NOMO-1 treated with DMSO at 0.1 percent for 48 hours (cell line): ENCODE results near the gene ZACN.

Source experiments
- DNase-seq: peaks from one replicate; lab custom pipeline; 2025; ENCODE audit not compliant: unreplicated experiment; lab: John Stamatoyannopoulos, UW

ZACN gene

DNA sequence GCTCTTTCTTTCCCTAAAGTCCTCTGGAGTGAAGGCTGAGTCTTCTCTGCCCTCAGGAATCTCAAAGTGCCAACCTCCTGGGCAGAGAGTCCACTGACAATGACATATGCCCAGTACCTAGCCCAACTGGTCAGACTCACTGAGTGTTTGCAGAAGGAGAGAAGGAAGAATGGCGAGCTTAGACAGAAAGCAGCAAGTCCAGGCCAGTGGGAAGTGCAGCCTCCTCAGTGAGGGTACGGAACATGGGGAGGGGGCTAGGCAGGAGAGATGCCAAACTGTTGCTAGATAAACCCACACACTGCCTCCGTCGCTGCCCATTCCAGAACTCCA lies 23.9 kb downstream of the ZACN start:
- no peak for DNase-seq

DNA sequence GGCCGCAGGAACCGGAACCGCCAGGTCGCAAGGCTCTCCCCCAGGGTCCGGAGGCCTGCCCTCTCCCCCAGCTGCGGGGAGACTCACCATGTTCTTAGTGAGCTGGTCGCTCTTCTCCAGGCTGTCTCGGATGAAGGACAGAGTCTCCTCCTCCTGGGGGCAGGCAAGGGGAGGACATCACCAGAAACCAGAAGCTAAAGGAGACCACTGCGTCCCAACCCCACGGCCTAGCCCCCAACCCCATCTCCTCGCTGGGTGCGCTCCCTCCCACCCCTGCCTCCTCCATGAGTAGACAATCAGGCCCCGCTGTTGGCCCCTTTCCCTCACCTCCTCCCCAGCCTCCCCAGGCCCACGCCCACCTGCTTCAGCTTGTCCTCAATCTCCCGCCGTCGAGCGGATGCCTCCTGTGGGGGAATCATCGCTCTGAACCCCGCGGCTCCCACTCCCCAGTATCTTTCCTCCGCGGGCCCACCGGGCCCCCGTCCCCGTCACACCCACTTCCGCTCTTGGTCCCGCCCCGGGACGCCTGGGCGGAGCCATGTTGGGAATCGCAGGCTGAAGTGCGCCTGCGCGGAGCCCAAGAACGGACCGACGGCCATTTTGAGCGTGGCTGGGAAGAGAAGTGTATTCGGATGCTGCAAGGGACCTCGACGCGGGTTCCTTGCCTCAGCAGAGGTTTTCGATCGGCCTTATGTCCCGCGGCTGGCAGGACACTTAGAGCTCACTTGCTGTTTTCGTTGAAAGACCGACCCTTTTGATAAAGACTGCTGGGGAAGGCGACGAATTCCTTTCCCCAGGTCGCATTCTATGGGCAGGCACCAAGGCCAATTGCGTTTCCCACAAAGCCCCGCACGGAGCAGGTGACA lies 24.5 kb downstream of the ZACN start, which contains the start of gene EXOC7:
EXOC7 (minus strand) TSS at position 514 of the 866 bp plus-strand sequence; CDS start at position 419, 95 bp downstream.
- peak; percentile 86 for DNase-seq

DNA sequence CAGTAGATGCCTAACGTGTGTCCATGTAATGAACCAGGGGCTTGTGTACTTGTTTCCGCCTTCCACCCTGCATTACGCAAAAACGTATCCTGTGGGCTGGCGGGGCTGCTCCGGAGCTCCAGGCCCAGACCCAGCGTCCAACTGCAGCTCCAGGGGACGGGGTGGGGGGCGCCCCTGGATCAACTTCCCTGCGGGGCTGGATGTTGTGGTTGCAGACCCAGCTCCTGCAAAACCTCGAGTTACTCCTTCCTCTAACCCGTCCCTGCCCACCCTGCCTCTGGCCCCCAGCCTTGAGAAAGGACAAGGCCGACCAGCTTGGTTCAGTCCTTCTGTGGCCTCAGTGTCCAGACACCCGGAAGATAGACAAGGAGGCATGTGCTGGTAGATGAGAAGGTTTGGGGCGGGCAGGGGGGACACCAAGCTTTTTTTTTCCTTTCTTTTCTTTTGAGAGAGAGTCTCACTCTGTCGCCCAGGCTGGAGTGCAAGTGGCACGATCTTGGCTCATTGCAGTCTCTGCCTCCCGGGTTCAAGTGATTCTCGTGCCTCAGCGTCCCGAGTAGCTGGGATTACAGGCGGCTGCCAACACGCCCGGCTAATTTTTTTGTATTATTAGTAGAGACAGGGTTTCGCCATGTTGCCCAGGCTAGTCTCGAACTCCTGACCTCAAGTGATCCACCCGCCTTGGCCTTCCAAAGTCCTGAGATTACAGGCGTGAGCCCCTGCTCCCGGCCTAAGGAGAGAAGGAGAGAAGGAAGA lies 25.3 kb downstream of the ZACN start:
- DNase-seq: peak; percentile 49

DNA sequence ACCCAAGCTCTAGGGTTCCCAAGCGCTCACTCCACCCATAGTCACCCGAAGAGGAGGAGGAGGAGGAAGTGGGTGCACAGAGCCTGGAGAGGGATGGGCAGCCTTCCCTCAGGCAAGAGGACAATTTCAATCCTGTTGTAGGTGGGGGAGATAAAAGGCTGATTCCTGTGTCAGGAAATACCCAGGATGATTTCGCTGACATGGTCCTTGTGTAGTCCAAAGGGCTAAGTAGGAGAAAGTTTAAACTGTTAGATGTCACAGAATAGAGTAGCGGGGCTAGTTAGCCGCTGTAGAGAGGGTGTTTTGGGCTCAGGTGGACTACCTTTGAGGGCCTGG lies 25.9 kb downstream of the ZACN start:
- DNase-seq: no peak

DNA sequence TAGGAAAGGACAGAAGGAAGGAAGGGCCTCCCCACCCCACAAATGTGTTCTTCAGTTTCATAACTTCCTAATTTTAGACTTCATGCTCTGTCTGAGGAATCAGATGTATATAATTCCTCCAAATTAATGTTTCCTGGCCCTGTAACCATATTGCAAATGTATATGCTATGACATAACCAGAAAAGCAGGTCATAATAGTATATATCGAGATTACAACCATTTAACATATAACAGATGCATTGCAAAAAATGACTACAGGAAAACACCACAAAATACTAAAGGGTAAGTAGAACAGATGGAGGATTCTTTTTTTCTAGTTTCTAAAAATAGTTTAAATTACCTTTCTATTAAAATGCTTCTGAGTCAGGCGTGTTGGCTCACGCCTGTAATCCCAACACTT lies 27.7 kb downstream of the ZACN start:
- peak; percentile 32 for DNase-seq

DNA sequence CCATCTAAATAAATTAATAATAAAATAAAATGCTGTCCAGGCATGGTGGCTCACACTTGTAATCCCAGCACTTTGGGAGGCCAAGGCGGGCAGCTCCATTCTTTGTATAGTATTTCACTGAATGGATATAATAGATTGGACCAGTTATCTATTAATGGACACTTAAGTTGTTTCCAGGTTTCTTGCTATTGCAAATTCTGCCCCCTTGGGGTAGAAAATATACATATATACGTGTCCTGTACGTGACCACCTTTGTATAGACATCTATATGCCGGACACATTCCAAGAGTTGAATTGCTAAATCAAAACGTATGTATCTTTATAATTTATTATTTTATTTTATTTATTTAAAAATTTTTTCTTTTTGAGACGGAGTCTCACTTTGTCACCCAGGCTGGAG lies 28.5 kb downstream of the ZACN start:
- DNase-seq: no peak

DNA sequence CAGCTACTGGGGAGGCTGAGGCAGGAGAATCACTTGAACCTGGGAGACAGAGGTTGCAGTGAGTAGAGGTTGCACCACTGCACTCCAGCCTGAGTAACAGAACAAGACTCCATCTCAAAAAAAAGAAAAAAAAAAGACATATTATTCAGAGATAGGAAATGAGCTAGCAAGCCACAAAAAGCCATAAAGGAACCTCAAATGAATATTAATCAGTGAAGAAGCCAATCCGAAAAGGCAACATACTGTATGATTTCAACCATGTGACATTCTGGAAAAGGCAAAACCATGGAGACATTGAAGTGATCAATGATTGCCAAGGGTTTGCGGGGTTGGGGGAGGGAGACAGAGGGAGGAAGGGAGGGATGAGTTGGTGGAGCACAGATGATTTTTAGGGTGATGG lies 33.0 kb downstream of the ZACN start:
- DNase-seq: no peak

DNA sequence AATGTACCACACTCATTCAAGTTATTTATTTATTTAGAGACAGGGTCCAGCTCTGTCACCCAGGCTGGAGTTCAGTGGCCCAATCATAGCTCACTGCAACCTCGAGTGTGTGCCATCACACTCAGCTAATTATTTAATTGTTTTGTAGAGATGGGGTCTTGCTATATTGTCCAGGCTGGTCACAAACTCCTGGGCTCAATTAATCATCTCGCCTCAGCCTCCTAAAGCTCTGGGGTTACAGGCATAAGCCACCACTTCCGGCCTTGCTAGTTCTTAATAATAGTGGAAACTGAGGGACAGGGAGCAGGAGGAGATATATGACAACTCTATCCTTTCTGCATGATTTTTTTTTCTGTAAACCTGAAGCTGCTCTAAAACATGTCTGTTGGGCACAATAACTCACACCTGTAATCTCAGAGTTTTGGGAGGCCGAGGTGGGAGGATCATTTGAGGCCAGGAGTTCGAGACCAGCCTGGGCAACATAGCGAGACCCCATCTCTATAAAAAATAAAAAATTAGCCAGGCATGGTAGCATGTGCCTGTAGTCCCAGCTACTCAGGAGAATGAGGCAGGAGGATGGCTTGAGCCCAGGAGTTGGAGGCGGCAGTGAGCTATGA lies 36.3 kb downstream of the ZACN start:
- DNase-seq: no peak

DNA sequence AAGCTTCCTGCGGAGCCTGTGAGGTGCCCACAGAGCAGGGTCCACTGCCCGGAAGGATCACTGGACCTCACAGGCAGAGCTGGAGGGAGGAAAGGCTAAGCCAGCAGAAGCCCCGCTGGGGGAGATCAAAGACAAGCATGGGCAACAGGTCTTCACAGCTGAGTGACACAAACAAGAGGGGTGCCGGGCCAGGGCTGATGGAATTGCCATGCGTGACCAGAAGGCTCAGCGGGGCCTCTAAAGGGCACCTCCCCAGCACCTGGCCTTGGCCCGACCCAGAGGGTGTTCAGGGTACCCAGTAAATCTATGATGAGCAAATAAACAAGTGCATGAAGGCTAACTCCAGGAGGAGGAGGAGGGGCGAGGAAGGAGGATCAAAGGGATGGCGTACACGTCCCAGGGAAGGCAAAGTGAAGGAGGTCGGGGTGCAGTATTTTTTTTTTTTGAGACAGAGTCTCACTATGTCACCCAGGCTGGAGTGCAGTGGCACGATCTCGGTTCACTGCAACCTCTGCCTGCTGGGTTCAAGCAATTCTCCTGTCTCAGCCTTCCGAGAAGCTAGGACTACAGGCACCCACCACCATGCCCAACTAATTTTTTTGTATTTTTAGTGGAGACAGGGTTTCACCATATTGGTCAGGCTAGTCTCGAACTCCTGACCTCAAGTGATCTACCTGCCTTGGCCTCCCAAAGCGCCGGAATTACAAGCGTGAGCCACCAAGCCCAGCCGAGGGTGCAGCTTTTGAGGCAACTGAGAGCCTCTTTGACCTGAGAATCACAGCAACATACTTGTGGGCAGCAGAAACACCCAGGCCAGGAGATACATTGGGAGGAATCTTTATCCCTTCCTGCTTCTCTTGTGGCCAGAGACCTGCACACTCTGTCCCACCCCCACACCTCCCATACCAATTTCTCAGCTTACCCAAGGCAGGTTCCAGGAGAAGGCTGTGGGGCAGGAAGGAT lies 40.7 kb downstream of the ZACN start:
- no peak for DNase-seq

DNA sequence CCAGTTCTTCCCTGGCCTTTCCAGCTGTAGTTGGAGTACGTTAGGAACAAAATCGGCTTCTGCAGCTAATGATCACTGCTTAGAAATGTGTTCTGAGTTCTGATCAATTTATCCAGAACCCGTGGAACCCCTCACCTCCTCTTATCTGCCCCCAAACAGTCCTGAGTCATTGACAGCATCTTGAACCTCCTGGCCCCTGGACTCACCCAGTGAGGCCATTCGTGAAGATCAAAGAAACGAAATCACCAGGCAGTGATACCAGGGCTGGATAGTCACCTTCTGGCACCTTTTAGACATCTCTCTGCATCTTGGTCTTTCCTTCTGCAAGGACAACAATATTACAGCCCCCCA lies 41.7 kb downstream of the ZACN start:
- DNase-seq: no peak

DNA sequence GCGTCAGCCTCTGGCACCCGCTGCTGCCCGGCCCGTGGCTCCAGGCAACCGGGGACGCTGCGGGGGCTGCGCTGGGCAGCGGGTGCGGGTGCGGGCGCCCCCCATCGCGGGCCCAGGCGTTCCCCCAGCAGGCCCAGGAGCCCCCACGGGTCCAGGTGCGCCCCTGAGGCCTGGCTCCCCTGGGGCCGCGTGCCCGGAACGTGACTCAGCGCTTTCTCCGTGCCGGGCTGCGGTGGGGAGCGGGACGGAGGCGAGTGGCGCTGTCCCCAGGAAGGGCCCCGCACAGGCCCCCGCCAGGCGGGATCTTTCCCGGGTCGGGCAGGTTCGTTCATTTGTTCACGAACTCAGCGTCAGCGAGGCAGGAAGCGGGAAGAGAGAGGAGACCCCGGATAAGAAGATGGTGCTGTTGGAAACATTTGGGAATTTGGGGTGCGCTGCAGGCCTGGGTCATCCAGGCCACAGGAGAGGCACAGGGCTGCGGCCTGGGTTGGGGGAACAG lies 43.0 kb downstream of the ZACN start:
- DNase-seq: no peak

DNA sequence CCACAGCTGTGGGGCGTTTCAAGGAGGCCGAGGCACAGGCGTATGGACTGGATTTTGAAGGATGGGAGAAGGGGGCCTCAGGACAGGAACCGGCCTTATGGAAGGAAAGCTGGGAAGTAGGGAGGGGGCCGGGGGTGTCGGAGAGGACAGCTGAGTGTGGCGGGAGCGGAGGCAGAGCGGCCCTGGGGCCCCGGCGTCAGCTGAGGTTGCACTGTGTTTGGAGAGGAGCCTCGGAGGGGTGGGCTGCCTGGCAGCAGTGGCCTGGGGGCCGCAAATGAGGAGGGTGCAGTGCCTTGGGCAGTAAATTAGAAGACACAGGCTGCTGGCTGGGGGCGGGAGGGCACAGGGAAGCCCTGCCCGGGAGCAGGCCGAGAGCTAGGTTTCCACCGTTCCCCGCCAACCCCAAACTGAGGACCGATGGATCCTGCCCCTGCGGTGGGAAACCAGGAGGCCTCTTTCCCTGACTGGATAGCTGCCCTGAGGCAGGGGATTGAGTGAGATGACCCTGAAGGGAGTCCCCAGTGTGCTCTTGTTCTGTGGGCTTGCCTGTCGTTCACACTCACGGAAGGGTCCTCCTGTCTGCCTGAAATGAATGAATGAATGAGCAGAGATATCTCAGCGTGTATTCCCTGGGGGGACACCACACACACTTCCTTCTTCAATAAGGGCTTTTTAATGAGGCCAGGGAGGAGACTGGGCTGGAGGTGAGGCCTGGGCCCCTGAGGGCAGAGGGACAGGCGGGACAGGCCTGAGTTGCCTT lies 43.6 kb downstream of the ZACN start:
- no peak for DNase-seq

DNA sequence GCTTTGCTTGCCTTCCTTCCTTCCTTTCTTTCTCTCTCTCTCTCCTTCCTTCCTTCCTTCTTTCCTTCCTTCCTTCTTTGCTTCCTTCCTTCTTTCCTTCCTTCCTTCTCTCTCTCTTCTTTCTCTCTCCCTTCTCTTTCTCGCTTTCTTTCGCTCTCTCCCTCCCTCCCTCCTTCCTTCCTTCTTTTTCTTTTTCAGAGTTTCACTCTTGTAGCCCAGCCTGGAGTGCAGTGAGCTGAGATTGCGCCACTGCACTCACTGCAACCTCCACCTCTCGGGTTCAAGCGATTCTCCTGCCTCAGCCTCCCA lies 44.2 kb downstream of the ZACN start:
- DNase-seq: no peak

DNA sequence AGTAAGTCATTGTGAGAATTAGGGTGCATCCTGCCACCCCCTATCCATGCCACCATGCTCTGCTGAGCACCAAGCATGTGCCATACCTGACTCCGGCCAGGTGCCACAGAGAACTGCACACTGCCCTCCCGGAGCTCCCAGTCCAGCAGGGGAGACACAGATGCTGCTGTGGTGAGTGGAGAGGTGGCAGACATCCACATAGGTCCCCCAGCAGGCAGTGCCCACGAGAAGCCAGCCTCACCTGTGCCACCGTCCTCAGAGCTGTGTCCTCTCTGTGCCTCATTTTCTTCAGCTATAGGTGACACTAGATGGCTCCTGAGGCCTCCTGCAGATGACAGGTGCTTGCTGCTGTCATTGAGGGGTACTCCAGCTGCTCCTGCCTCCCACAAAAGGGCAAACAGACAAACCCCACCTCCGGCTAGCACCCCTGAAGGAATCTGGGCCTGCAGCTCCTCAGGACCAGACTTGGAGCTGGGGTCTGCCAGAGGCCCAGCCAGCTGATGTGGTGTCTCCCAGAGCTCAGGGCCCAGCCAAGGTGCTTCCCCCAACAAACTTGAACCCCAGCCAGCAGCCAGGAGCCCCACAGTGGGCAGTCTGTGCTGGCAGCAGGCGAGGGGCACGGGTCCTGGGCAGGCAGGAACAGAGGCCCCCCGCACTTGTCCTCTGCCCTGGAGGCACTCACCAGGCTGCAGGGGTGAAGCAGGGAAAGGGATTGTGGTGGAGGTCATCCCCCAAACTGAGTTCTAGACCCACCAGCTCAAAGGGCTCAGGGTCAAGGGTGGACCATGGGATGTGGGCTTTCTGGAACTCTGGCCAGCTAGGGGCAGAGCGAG lies 45.0 kb downstream of the ZACN start:
- DNase-seq: no peak

DNA sequence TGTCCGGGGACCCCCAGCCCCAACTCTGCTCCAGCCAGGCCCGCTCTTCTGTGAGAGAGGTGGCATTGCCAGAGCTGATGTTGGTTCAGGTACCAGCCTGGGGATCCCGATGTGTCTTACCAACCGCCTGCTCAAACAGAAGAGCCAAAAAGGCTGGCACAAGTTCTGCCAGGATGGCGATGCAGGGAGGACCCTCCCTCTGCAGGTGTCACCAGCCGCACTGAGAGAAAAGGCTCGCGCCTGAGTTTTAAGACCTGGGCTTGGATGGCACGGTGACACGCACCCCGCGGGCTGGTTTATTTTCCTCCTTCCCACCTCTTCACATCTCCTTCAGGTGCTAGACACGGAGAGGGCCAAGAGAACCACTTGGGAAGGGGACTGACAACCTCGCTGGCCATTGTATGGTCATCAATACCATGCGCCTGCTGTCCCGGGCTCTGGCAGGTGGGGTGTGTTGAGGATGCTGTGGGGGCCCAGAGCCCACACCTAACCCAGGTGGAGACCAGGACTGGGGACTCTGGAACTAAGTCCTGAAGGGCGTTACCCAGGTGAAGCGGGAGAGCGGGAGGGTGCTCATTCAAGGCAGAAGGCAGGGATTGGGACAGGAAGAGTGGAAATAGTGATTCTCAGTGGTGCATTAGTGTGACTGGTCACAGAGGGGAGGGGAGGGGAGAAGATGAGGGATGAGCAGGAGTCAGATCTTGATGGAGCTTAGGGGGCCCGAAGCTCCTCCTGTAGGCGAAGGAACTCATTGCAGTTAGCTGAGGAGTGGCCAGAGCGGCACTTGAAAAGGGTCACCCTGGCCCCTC lies 45.8 kb downstream of the ZACN start:
- DNase-seq: no peak

DNA sequence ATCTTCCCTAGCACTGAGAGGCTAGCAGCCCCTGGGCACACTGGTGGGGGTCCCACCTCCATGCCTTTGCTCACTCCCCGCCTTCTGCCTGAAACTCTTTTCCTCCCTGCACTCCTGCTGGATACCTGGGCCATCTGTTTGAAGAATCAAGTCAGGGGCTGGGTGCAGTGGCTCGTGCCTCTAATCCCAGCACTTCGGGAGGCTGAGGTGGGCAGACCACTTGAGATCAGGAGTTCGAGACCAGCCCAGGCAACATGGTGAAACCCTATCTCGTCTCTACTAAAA lies 46.4 kb downstream of the ZACN start:
- DNase-seq: no peak

DNA sequence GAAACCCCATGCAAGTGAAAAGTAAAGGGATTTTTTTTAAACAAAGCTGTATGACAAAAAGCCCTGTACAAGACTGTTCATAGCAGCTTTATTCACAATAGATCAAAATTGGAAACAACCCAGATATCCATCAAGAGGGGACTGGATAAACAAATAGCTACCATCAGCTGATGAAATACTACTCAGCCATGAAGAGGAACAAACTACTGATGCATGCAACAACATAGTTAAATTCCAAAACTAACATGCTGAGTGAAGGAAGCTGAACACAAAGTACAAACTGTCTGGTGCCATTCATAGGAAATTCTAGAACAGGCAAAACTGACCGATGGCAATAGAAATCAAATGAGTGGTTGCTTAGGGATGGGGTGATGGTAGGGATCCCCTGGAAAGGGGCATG lies 46.9 kb downstream of the ZACN start:
- DNase-seq: no peak

DNA sequence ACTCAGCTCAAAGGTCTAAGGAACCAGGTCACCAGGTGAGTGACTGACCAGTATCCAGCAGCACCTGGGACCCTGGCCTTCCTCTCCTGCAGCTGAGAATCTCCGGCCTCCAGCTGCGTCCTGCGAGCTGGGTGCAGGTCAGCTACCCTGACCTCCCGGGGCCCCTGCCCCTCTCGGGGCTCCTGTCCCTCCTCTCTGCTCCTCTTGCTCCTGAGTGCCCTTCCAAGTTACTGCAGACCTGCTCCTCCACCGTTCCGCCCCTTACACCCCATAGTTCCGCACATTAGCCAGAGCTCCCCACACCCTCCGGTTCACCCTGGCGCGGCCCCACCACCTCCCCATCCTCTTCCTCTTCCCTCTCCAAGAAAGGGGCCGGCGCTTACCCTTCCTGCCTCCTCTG lies 51.5 kb downstream of the ZACN start:
- no peak for DNase-seq
